ENCODE results near the gene CDK5. TPM values are rescaled to one million over a fixed set of nuclear protein-coding genes. Genes with fewer than 3 reads are reported as not detected.

Gene CDK5
- total and polyA plus RNA-seq, 2 donors (not counting 1 experiment from before 2014, with no cell fraction given) = 8.2 to 8.4 TPM

GRCh38 chr7:151016942-151017341 is 40.8 kb downstream of the CDK5 start:
- peak overlapping the region; percentile 91 for H3K4me3 Mint-ChIP-seq

More at GRCh38 chr7:151016942-151017341, 40.8 kb downstream of the CDK5 start:
- H3K4me1 ChIP-seq (ENCODE audit: control insufficient read depth in 2 of 2, insufficient read depth in 2 of 2, low read length in 2 of 2) = peaks cover 36 to 48% of the 10 kb centered on the region in 2 donors
- WGBS (ENCODE audit: insufficient coverage) = 91% methylated on average over 15 of the region's 15 CpGs
- peaks cover 0 to 43% (median 18%) of the 10 kb centered on the region in 4 experiments for H3K27me3 ChIP-seq (replicated peaks in 1 of 4; ENCODE audit: control extremely low read depth in 1 of 4, control insufficient read depth in 3 of 4, insufficient read depth in 4 of 4, low read length in 3 of 4)
- ChIA-PET POLR2A (interaction anchor here (2.3 kb wide), 1 partner anchor 11 kb away, joined by 11 read pairs; the partner anchor contains the start of gene ABCB8), CTCF (interaction anchor here (1.0 to 3.1 kb wide), 5 partner anchors 9 to 119 kb away, joined by 3 to 25 read pairs (median 3); partner anchors contain the start of gene ABCB8)
- H3K9ac ChIP-seq (ENCODE audit: low read length) = no peak overlapping the region
- H2AFZ ChIP-seq (ENCODE audit: insufficient read depth, low read depth, low read length, poor library complexity, severe bottlenecking) = no peak overlapping the region
- intact Hi-C loops (cut with micrococcal nuclease) = no loop called here
- no peaks in the 10 kb centered on the region for H3K36me3 ChIP-seq (replicated peaks in 1 of 2; ENCODE audit: control extremely low read depth in 1 of 2, control insufficient read depth in 1 of 2, extremely low read depth in 1 of 2, insufficient read depth in 2 of 2, low read length in 1 of 2)
- H3K4me3 ChIP-seq (ENCODE audit: control extremely low read depth in 1 of 5, extremely low read depth in 1 of 5, insufficient read depth in 1 of 5, low read depth in 2 of 5, low read length in 4 of 5) = no peak overlapping the region
- no peak overlapping the region for H3K4me2 ChIP-seq (replicated peaks; ENCODE audit: low read depth, low read length, poor library complexity, severe bottlenecking)
- ATAC-seq (ENCODE audit: low read depth) (no peak), DNase-seq (no peak)
- H3K9me3 ChIP-seq (ENCODE audit: control extremely low read depth in 1 of 3, control insufficient read depth in 2 of 3, insufficient read depth in 1 of 3, low read length in 2 of 3) = peaks cover 0 to 28% (median 0%) of the 10 kb centered on the region in 3 donors
- Mint-ChIP-seq H3K4me1 (peaks cover 53% of the 10 kb centered on the region), H3K9me3 (ENCODE audit: insufficient read depth) (no peaks in the 10 kb centered on the region), H3K27ac (no peak overlapping the region), H3K27me3 (peaks cover 26% of the 10 kb centered on the region)
- H3K79me2 ChIP-seq (ENCODE audit: control insufficient read depth, insufficient read depth, low read length) = no peaks in the 10 kb centered on the region
- H4K20me1 ChIP-seq (ENCODE audit: control insufficient read depth, insufficient read depth, low read length, poor library complexity, severe bottlenecking) = no peaks in the 10 kb centered on the region
- H3K27ac ChIP-seq (ENCODE audit: low read length in 2 of 2) = no peak overlapping the region
- TF ChIP-seq EZH2 (IDR thresholded peaks at IDR 0.05; ENCODE audit: borderline replicate concordance, insufficient read depth, low read depth, low read length, poor library complexity, severe bottlenecking) = no peak
- no peak for TF ChIP-seq CTCF (IDR thresholded peaks at IDR 0.05)
